ENCODE results near the gene ADCY5.

ADCY5 gene

GRCh38 chr3:123347205-123347604 lies 101.7 kb downstream of the ADCY5 start:
- H3K4me3 ChIP-seq (ENCODE audit: control insufficient read depth, low read depth, low read length), result no peak overlapping the region
- TF ChIP-seq CTCF (IDR thresholded peaks at IDR 0.05; ENCODE audit: control insufficient read depth, insufficient read depth, low read depth, low read length, missing control alignments), result no peak
- no peak for DNase-seq (ENCODE audit: low read depth)

- DNase-seq (ENCODE audit: low read depth), result no peak
- H3K4me3 ChIP-seq (ENCODE audit: control insufficient read depth, low read depth, low read length), result no peak overlapping the region
- TF ChIP-seq CTCF (IDR thresholded peaks at IDR 0.05; ENCODE audit: control insufficient read depth, insufficient read depth, low read depth, low read length, missing control alignments), result no peak
Observed at GRCh38 chr3:123346021-123346420, 102.9 kb downstream of the ADCY5 start.

GRCh38 chr3:123344907-123345594 lies 103.8 kb downstream of the ADCY5 start:
- no peak for DNase-seq (ENCODE audit: low read depth)
- no peak overlapping the region for H3K4me3 ChIP-seq (ENCODE audit: control insufficient read depth, low read depth, low read length)
- TF ChIP-seq CTCF (IDR thresholded peaks at IDR 0.05; ENCODE audit: control insufficient read depth, insufficient read depth, low read depth, low read length, missing control alignments), result no peak

- no peak for TF ChIP-seq CTCF (IDR thresholded peaks at IDR 0.05; ENCODE audit: control insufficient read depth, insufficient read depth, low read depth, low read length, missing control alignments)
- DNase-seq (ENCODE audit: low read depth), result peak; percentile 4
- H3K4me3 ChIP-seq (ENCODE audit: control insufficient read depth, low read depth, low read length), result no peak overlapping the region
Observed at GRCh38 chr3:123344175-123344906, 104.5 kb downstream of the ADCY5 start.

GRCh38 chr3:123343296-123344174 lies 105.4 kb downstream of the ADCY5 start:
- no peak for DNase-seq (ENCODE audit: low read depth)
- TF ChIP-seq CTCF (IDR thresholded peaks at IDR 0.05; ENCODE audit: control insufficient read depth, insufficient read depth, low read depth, low read length, missing control alignments), result no peak
- no peak overlapping the region for H3K4me3 ChIP-seq (ENCODE audit: control insufficient read depth, low read depth, low read length)

GRCh38 chr3:123342631-123343080 lies 106.2 kb downstream of the ADCY5 start:
- no peak for DNase-seq (ENCODE audit: low read depth)
- H3K4me3 ChIP-seq (ENCODE audit: control insufficient read depth, low read depth, low read length), result no peak overlapping the region
- TF ChIP-seq CTCF (IDR thresholded peaks at IDR 0.05; ENCODE audit: control insufficient read depth, insufficient read depth, low read depth, low read length, missing control alignments), result no peak

Measured in AG09309 (cell line).